BE2C (cell line): ENCODE results near the gene ZFYVE28.

Experiments
- DNase-seq: peaks from one replicate; pipeline ENCODE4 v3.0.0-alpha.2; 2020
- H3K27me3 ChIP-seq: fragments of 250-450 bp; sonication (Bioruptor Pico); 2 replicates; pipeline ENCODE4 v1.5.1; 2020; ENCODE audit warnings: mild to moderate bottlenecking
- H3K36me3 ChIP-seq: fragments of 250-450 bp; sonication (Bioruptor Pico); 2 replicates; pipeline ENCODE4 v1.5.1; 2020; ENCODE audit warnings: mild to moderate bottlenecking
- H3K4me1 ChIP-seq: fragments of 250-450 bp; sonication (Bioruptor Pico); 2 replicates; pipeline ENCODE4 v1.5.1; 2020
- H3K4me3 ChIP-seq: 2 replicates; pipeline ENCODE4 v1.5.1; 2011; ENCODE audit warnings: low read depth, low read length
- H3K9me3 ChIP-seq: fragments of 250-450 bp; sonication (Bioruptor Pico); 2 replicates; pipeline ENCODE4 v1.5.1; 2020
- CTCF ChIP-seq: IDR thresholded peaks from 2 replicates; pipeline ENCODE4 v1.5.1; 2012; ENCODE audit warnings: mild to moderate bottlenecking, low read depth, low read length

ZFYVE28 gene

GRCh38 chr4:2424581-2424980 lies 6.1 kb upstream of the ZFYVE28 start:
- H3K36me3 ChIP-seq, result no peaks in the 10 kb centered on the region
- H3K4me1 ChIP-seq, result no peaks in the 10 kb centered on the region
- no peak overlapping the region for H3K4me3 ChIP-seq
- no peak for DNase-seq
- no peak for TF ChIP-seq CTCF
- no peaks in the 10 kb centered on the region for H3K9me3 ChIP-seq
- H3K27me3 ChIP-seq, result peaks cover 13% of the 10 kb centered on the region

GRCh38 chr4:2423695-2424094 lies 5.2 kb upstream of the ZFYVE28 start:
- Histone ChIP-seq H3K4me3 (no peak overlapping the region), H3K9me3 (no peaks in the 10 kb centered on the region), H3K4me1 (no peaks in the 10 kb centered on the region), H3K27me3 (peaks cover 21% of the 10 kb centered on the region), H3K36me3 (no peaks in the 10 kb centered on the region)
- TF ChIP-seq CTCF, result no peak
- no peak for DNase-seq

GRCh38 chr4:2423066-2423465 lies 4.6 kb upstream of the ZFYVE28 start:
- Histone ChIP-seq H3K27me3 (peaks cover 26% of the 10 kb centered on the region), H3K4me3 (no peak overlapping the region), H3K4me1 (no peaks in the 10 kb centered on the region), H3K9me3 (no peaks in the 10 kb centered on the region), H3K36me3 (no peaks in the 10 kb centered on the region)
- DNase-seq, result no peak
- no peak for TF ChIP-seq CTCF

- H3K4me1 ChIP-seq, result no peaks in the 10 kb centered on the region
- peaks cover 37% of the 10 kb centered on the region for H3K27me3 ChIP-seq
- H3K4me3 ChIP-seq, result no peak overlapping the region
- no peaks in the 10 kb centered on the region for H3K36me3 ChIP-seq
- TF ChIP-seq CTCF, result no peak
- no peak for DNase-seq
- H3K9me3 ChIP-seq, result no peaks in the 10 kb centered on the region
These were observed 3.5 kb upstream of the ZFYVE28 start for GRCh38 chr4:2421928-2422327.

- DNase-seq, result no peak
- Histone ChIP-seq H3K4me3 (no peak overlapping the region), H3K36me3 (no peaks in the 10 kb centered on the region), H3K9me3 (no peaks in the 10 kb centered on the region), H3K4me1 (no peaks in the 10 kb centered on the region), H3K27me3 (peaks cover 49% of the 10 kb centered on the region)
- TF ChIP-seq CTCF, result no peak
These were observed 1.4 kb upstream of the ZFYVE28 start for GRCh38 chr4:2419814-2420213.

GRCh38 chr4:2418650-2419571 lies 466 bp upstream of the ZFYVE28 start, which contains the start of gene CFAP99:
Gene CFAP99 (plus strand): TSS chr4:2418955.
- DNase-seq, result peak; percentile 98
- no peaks in the 10 kb centered on the region for H3K4me1 ChIP-seq
- peak; percentile 2; the same call in 1 of the 2 replicates for TF ChIP-seq CTCF
- peaks cover 49% of the 10 kb centered on the region for H3K27me3 ChIP-seq
- H3K9me3 ChIP-seq, result no peaks in the 10 kb centered on the region
- H3K4me3 ChIP-seq, result peak within 1 kb of the TSS; percentile 53
- no peaks in the 10 kb centered on the region for H3K36me3 ChIP-seq
